HG03457 (cell line): ENCODE data around the gene ITCH.
"Not testable (repeated sequence)": the region's sequence is repeated elsewhere in the genome, so short reads cannot be mapped to it uniquely, and the experiment has no call there.

Source experiments
- ATAC-seq: cut with Tn5 transposase; IDR thresholded peaks from one replicate; pipeline ENCODE4 v1.9.1; 2021; ENCODE audit warnings: moderate number of reproducible peaks; ENCODE audit not compliant: unreplicated experiment

The ITCH gene

DNA sequence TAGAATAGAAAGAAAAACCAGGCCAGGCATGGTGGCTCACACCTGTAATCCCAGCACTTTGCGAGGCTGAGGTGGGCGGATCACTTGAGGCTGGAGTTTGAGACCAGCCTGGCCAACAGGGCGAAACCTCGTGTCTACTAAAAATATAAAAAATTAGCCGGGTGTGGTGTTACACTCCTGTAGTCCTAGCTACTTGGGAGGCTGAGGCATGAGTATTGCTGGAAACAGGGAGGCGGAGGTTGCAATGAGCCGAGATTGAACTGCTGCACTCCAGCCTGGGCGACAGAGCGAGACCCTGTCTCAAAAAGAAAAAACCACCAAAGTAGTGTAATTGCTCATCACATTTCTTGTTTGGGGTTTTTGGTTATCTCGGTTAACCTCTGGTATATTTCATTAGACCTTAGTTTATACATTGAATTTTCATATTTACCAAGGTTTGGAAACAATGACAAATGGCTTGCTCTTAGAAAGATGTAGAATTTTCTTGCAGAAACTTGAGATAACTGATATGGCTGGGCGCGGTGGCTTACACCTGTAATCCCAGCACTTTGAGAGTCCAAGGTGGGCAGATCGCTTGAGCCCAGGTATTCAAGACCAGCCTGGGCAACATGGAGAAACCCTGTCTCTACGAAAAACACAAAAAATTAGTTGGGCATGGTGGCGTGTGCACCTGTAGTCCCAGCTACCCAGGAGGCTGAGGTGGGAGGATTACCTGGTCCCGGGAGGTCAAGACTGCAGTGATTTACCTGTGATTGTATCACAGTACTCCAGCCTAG lies 14.2 kb downstream of the ITCH start:
- ATAC-seq: no peak

- no peak for ATAC-seq
Measured at GRCh38 chr20:34382174-34382573, 19.1 kb downstream of the ITCH start.

DNA sequence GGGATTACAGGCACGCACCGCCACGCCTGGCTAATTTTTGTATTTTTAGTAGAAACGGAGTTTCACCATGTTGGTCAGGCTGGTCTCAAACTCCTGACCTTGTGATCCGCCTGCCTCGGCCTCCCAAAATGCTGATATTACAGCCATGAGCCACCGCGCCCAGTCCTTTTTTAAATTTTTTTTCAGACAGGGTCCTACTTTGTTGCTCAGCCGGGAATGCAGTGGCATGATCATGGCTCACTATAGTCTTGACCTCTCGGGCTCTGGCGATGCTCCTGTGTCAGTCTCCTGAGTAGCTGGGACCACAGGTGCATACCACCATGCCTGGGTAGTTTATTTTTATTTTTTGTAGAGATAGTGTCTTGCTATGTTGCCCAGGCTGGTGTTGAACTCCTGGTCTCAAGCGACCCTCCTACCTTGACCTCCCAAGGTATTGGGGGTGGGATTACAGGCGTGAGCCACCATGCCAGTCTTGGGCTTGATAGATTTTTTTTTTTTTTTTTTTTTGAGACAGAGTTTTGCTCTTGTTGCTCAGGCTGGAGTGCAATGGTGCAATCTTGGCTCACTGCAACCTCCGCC lies 19.9 kb downstream of the ITCH start:
- ATAC-seq: not testable (repeated sequence)

- ATAC-seq: no peak
Measured at GRCh38 chr20:34385464-34385863, 22.4 kb downstream of the ITCH start.

GRCh38 chr20:34388000-34388399 lies 24.9 kb downstream of the ITCH start:
- ATAC-seq: no peak

DNA sequence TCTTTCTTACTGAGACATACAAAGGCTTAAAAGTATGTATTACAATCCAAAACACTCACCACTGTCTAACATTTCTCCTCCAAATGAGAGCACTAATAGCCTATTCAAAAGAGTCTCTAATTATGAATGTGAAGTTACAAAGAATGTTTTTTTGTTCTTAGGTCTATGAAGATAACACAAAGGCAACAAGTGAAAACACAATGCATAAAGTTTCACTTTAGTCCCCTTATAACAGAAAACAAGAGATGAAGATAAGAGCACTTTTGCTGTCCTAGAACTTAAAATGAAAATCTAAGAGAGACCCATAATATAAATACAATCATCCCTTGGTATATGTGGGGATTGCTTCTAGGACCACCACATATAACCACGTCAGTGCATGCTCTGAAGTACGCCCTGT lies 25.6 kb downstream of the ITCH start:
- no peak for ATAC-seq

DNA sequence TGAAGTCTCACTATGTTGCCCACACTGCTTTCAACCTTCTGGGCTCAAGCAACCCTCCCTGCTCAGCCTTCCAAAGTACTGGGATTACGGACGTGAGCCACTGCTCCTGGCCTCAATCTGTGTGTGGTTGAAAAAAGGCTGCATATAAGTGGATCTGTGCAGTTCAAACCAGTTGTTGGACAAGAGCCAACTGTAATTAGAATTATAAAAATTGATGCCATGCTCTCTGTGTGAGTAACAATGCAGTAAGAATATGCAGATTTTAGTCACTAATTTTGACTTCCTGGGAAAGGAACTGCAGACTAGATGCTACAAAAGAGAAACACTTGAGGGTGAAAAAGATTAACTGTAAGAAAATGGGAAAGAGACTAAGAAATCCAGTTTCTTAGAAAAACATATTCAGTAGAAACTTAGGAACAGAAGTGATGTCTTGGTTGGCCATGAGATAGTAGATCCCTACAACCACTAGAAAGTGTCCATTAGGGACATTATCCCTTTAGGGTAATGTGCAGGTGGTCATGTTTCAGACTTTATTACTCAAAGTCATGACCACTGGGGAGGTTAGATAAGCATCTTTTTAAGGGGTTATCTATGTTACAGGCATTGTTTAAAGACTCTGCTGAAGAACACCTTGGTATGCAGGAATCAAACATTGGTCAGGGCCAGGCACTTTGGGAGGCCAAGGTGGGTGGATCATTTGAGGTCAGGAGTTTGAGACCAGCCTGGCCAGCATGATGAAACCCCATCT lies 26.3 kb downstream of the ITCH start:
- ATAC-seq: no peak

- ATAC-seq: no peak
Measured at GRCh38 chr20:34389954-34390555, 27.0 kb downstream of the ITCH start.

- no peak for ATAC-seq
Measured at GRCh38 chr20:34396408-34396807, 33.3 kb downstream of the ITCH start.

- no peak for ATAC-seq
Measured at GRCh38 chr20:34397096-34397495, 34.0 kb downstream of the ITCH start.

- not testable (repeated sequence) for ATAC-seq
Measured at GRCh38 chr20:34400776-34401175, 37.7 kb downstream of the ITCH start.

DNA sequence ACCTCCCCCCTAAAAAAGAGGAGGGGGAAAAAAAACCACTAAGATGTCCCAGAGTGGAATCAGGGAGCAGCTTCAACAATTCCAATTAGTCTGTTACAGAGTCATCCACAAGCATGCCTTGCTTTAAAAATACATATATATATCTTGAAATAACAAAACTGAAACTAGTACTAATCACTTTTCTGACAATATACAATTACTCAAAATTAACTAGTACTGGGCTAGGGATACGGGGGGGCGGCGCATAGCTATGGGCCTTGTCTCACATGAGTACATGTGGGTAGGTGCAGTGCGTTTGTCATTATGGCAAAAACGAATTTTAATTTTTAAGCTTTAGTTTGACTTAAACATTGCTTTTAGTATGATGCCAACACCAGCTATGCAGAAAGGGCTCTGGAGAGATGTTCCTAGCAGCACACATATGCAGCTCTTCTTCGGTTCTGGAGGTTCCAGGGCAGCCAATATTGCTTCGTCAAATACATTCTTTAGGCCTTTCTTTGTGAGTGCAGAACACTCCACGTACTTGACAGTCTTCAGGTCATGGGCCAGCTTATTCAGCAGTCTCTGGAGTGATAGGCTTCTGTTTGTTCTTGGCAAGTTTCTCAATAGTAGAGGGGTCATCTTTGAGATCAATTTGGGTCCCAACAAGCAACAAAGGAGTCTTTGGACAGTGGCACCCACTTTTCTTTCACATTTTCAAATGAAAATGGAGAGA lies 38.8 kb downstream of the ITCH start:
- ATAC-seq: no peak

- ATAC-seq: no peak
Measured at GRCh38 chr20:34402461-34402860, 39.4 kb downstream of the ITCH start.

DNA sequence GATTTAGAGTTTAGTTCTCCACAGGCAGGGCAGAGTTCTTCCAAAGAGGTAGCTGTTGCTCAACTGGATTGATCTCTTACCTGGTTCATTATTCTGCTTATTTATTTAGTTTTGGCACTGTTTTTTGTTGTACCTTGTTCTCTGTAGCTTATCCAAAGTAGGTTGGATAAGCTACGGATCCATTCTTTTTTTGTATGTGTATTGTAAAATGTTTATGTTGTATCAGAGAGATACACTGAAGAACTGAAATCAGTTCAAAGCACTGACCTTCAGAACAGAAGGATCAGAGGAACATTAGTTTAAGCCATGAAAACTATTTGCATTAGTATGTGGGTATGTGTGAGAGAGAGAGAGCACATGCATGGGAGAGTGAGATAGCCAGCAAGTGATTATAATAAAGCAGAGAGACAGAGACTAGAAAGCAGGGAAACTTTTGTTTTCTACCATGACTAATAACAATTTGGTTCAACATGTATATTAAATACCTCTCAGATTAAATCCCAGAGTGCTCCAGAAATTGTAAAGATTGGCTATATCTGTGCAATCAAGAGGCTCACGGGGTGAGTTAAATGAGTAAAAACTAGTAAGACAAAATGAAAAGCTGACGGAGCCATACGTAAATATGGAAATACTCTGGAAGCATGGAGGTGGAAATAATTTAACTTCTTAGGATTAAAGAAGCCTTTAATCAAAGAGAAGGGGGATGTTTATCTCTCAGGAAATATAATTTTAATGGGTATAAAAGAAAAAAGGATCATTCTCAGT lies 40.2 kb downstream of the ITCH start:
- ATAC-seq: no peak

DNA sequence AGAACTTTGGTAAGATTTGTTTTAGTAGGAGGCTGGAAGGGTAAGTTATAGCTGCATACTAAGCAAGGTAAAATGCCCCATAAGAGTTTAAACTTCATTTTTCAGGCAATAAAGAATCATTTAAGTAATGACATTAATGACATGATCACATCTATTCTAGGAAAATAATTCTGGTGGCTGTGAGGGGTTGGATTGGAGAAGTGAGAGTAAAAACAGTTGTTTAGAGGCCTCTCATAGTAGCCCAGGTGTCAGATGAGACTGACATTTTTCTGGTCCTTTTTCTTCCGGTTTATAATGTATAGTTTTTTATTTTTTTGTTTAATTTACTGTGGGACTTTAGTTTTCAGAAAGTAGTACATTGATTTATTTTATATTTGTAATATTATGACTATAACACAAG lies 40.8 kb downstream of the ITCH start:
- ATAC-seq: no peak

GRCh38 chr20:34404803-34405202 lies 41.7 kb downstream of the ITCH start:
- no peak for ATAC-seq

DNA sequence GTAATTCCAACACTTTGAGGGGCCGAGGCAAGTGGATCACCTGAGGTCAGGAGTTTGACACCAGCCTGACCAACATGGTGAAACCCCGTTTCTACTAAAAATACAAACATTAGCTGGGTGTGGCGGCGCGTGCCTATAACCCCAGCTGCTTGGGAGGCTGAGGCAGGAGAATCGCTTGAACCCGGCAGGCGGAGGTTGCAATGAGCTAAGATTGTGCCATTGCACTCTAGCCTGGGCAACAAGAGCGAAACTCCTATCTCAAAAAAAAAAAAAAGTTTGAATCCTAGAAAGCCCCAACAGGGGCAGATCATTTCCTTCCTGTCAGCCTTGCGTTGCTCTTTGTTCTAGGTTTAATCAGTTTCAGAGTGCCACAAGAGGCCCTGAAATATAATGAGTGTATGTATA lies 42.2 kb downstream of the ITCH start:
- not testable (repeated sequence) for ATAC-seq

DNA sequence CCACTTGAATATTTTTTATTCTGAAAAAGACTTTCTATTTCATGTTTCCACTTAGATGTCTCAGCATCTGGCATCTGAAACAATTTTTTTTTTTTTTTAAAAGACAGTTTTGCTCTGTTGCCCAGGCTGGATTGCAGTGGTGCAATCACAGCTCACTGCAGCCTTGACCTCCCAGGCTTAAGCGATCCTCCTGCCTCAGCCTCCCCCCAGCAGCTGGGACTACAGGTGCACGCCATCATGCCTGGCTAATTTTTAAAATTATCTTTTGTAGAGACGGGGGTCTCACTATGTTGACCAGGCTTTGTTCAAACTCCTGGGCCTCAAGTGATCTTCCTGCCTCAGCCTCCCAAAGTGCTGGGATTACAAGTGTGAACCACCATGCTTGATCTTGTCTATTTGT lies 42.9 kb downstream of the ITCH start:
- ATAC-seq: not testable (repeated sequence)

DNA sequence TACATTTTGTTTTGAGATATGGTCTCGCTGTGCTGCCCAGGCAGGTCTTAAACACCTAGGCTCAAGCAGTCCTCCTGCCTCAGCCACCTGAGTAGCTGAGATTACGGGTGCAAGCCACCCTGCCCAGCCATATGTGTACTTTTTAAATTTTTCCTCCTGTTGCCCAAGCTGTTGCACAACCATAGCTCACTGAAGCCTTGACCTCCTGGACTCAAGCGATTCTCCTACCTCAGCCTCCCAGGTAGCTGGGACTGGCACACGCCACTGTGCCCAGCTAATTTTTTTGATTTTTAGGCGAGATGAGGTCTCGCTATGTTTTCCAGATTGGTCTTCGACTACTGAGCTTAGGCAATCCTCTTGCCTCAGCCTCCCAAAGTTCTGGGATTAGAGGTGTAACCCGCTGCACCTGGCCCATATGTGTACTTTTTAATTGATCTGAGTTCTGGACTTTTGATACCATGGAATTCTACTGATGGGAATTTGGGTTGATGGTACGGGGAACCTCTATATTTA lies 44.9 kb downstream of the ITCH start:
- ATAC-seq: no peak

DNA sequence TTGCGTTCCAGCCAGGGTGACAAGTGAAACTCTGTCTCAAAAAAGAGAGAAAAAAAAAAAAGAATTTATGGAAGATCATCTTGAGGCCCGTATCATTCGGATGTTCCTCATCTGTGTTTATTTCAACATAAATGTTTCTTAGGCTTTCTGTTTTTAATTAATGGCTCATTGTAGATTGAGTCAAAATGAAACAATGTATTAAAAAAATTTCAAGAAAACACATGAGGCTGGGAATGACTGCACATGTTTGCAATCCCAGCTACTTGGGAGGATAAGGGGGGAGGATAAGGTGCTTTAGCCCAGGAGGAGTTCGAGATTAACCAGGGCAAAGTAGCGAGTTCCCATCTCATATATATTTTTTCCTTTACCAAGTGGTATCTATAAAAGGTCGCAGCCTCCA lies 47.3 kb downstream of the ITCH start:
- ATAC-seq: no peak
